Mesenteric fat pad (tissue), 1 donor: ENCODE measurements around the gene SETD9. TPM values are rescaled to one million over a fixed set of nuclear protein-coding genes. Genes with fewer than 3 reads are reported as not detected.

ENCODE experiments used
- DNase-seq: peaks from one replicate; pipeline ENCODE4 v3.0.0-alpha.2; 2020; ENCODE audit warnings: low spot score
- total RNA-seq: library from RNA; stranded (reverse); fragmentation: NEBNext Ultra II Directional; extraction: Animal tissue kit (Norgen Biotek cat#: 25700); gene quantifications from one replicate; pipeline ENCODE4 v1.2.1, GENCODE V29; 2021
- donor health status: DM: yes; HTN: yes; CAD: no.

Gene SETD9
- total RNA-seq, 1 donor from 2014 or later = 11.9 TPM

- DNase-seq = no peak
Measured at GRCh38 chr5:56922922-56923321, 13.5 kb downstream of the SETD9 start.

- DNase-seq = no peak
Measured at GRCh38 chr5:56934325-56934724, 24.9 kb downstream of the SETD9 start.

GRCh38 chr5:56938858-56939257 is 29.5 kb downstream of the SETD9 start:
- no peak for DNase-seq

- DNase-seq = no peak
Measured at GRCh38 chr5:56941981-56942380, 32.6 kb downstream of the SETD9 start.

GRCh38 chr5:56947052-56947451 is 37.7 kb downstream of the SETD9 start:
- no peak for DNase-seq

GRCh38 chr5:56950626-56951125 is 41.3 kb downstream of the SETD9 start:
- DNase-seq = peak; percentile 91

- no peak for DNase-seq
Measured at GRCh38 chr5:56951126-56951945, 41.9 kb downstream of the SETD9 start.

GRCh38 chr5:56951946-56952691 is 42.7 kb downstream of the SETD9 start, which contains the start of gene MIER3:
Gene MIER3 (minus strand): TSS chr5:56952123. CDS start chr5:56952102, 21 bp downstream.
- DNase-seq = peak; percentile 93

GRCh38 chr5:56954262-56954661 is 44.9 kb downstream of the SETD9 start:
- DNase-seq = no peak

GRCh38 chr5:56958595-56958994 is 49.2 kb downstream of the SETD9 start:
- DNase-seq = no peak

GRCh38 chr5:56959326-56959725 is 49.9 kb downstream of the SETD9 start:
- no peak for DNase-seq

- DNase-seq = no peak
Measured at GRCh38 chr5:56961746-56962145, 52.4 kb downstream of the SETD9 start.

- no peak for DNase-seq
Measured at GRCh38 chr5:56962286-56962685, 52.9 kb downstream of the SETD9 start.

GRCh38 chr5:56963246-56963645 is 53.9 kb downstream of the SETD9 start:
- no peak for DNase-seq

- DNase-seq = no peak
Measured at GRCh38 chr5:56964173-56964572, 54.8 kb downstream of the SETD9 start.

Other genes starting within 250 kb of the SETD9 start
- 16.5 TPM for gene MAP3K1, start 94.0 kb upstream of the SETD9 start, total RNA-seq
- gene MIER3, start 42.5 kb downstream of the SETD9 start, total RNA-seq = 19.6 TPM